Non-pigmented ciliary epithelial cell (primary cell): ENCODE measurements around the gene TNFRSF21.

ENCODE experiments used
- DNase-seq: peaks from one replicate; pipeline ENCODE4 v3.0.0-alpha.2; 2010; ENCODE audit warnings: low read depth

Gene TNFRSF21

DNA sequence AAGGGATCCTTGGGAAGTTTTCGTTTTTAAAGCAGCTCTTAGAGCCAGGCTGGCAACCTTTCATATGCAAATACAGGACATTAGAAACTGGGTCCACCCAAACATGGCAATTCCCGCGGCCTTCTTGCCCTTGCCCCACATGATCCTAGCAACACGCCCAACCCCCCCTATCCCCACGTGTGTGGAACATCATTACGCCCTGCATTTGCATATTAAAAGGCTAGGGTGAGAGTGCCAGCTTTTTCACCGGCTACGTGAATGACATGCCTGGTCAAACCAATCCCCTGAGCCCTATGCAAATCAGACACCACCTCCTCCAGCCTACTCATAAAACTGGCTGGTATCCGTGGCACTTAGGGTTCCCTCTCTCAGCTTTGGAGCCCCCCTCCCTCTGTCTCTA, 88.1 kb downstream of the TNFRSF21 start:
- DNase-seq = no peak

DNA sequence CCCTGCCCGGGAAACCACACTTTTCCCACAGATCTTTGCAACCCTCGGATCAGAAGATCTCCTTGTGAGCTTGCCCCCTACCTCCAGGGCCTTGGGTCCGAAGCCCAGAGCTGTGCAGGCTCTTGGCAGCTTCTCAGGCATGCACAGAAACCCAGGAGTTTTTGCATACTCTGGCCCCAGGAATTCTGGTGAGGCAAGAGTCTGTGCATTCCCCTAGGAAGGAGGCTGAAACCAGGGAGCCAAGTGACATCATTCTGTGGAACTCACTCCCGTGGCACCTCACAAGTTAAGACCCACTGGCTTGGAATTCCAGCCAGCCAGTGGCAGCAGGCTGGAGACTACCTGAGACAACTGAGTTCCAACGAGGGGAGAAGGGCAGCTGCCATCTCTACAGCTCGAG, 100.1 kb downstream of the TNFRSF21 start:
- DNase-seq = no peak

GRCh38 chr6:47207261-47207660, 102.4 kb downstream of the TNFRSF21 start:
- DNase-seq = no peak

DNA sequence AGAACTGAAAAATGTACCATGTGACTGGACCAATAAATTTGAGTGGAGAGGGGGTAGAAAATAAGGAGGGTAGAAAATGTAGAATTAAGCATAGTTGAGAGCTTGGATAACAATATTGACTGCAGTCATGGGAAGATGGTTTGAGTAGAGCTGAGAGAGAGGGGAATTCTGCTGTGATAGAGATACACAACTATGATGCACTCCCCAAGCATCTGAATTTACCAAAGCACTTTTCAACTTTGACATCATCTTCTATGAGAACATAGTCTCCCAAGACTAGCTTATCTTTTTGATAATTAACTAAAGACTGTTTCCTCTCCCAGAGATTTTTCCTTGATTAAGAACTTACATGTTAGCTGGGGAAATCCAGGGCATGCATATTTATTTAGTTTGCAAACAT, 103.1 kb downstream of the TNFRSF21 start:
- DNase-seq = no peak

DNA sequence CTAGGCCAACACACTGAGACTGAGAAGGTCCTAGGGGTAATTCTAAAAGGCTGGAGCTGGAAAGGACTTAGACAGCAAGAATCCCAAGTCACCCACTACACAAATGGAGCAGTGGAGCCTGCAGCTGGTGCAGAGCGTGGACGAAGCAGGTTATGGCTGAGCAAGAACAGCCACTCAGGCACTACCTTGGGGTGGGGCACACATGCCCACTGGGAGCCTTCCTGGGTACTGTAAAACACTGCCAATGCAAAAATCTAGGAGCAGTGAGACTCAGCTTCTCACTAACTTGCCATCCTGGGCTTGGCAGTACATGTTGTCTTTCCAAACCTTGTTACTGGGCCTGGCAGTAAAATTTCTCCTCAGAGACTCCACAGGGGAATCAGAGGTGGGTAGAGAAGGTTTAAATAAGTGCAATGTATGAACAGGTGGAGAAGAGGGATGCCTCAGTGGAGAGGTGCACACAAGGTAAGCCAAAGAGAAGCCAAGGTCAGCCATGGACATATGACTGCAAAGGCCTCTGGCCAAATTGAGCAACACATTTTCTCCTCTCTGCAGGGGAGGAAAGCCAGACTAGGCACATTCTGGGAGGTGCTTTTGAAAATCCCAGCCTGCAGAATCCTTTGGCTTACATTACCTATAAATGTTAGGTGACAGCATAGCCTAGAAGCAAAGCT, 105.6 kb downstream of the TNFRSF21 start:
- DNase-seq = no peak

- no peak for DNase-seq
Observed at GRCh38 chr6:47203266-47203937, 106.3 kb downstream of the TNFRSF21 start.

GRCh38 chr6:47202644-47203205, 107.0 kb downstream of the TNFRSF21 start:
- DNase-seq = no peak

- DNase-seq = no peak
Observed at GRCh38 chr6:47200536-47201334, 109.0 kb downstream of the TNFRSF21 start.

- no peak for DNase-seq
Observed at GRCh38 chr6:47197682-47198640, 111.7 kb downstream of the TNFRSF21 start.

DNA sequence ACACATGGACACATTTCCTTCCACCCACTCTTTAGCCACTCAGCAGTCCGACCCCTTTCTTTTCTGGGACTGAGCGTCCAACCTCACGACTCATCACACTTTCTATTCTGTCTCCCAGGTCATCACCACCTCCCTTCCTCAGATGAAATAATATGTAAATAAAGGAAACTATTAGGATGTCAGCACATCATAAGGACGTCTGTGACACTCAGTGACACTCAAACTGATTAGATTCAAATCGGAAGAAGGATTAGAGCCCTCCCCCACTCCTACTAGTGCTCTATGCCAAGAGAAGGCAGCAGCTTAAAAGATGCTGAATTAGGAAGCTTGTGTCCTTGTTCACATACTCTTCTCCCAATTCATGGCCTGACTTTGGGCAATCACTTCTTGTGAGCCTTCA, 113.6 kb downstream of the TNFRSF21 start:
- DNase-seq = no peak

- no peak for DNase-seq
Observed at GRCh38 chr6:47195011-47195650, 114.6 kb downstream of the TNFRSF21 start.

DNA sequence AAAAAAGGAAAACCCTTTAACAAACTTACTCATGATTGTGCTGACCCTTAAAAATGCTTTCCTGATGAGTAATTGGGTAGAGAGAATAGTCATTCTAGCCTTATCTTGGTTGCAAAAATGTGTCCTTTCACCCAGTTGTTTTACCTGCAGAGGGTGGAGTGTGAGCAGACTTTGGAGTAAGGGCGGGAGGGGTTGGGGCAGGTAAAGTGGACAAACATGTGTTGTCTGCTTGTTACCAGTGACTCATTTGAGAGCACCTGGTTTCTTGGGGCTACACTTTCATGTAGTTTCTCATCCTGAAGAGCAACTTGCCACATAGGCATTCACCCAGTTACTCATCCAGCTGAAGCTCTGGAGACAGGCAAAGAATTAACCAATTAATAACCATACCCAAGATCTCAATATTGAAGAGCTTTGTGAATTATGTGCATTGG, 121.1 kb downstream of the TNFRSF21 start:
- DNase-seq = peak; percentile 42

GRCh38 chr6:47187893-47188587, 121.7 kb downstream of the TNFRSF21 start:
- no peak for DNase-seq

DNA sequence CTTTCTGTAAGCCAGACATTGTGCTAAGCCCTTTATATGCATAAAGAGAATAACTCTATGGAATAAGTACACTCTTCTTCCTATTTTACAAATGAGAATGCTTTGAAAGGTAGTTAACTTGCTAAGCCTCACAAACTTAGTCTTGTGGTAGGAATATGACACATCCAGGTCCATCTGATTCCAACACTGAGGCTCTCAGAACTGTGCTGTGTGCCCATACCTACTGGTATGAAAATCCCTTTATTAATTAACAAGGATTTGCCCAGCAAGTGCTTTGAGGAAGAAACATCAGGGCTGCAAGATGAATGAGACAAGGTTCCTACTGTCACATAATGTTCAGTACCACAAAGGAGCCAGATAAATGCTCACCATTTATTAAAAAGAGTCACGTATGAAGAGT, 122.6 kb downstream of the TNFRSF21 start:
- DNase-seq = no peak

DNA sequence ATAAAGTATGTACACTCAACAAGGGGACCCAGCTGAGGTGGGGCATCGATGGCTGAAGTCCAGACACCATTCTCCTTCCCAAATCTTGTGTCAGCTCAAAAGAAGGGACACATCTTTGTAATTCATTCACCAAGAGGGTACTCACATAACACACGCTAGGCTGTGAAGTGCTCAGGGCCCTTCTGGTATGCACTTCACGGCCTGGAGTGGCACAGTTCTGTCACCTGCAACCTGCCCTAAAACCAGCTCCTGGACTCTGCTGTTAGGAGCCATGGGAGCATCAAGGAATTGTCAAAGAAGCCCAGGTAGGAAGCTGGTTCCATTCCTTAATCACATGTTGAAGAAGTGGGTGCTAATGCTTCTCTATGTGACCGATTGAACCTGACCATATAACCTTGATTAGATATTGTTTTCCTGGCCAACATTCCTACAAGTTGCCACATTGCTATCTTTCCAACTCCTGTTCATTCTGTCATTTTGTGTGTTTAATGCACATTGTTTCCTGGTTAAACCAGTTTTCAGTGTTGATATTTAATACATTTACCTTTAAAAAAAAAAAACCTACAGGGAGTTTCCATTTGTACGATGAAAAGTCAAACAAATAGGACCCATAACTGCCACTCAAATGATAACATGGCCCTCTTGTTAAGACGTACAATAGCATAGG, 127.3 kb downstream of the TNFRSF21 start:
- no peak for DNase-seq

GRCh38 chr6:47181681-47182080, 128.0 kb downstream of the TNFRSF21 start:
- DNase-seq = no peak
